AG04449 (cell line): ENCODE measurements around the gene VSIG8.

Experiments
- CTCF ChIA-PET: fragments of 350-600 bp; formaldehyde crosslinking; extraction: SDS; loops from one replicate; lab custom pipeline; 2021; ENCODE audit warnings: antibody characterized with exemption; lab: Yijun Ruan, JAX
- POLR2A ChIA-PET: fragments of 400-600, 350-600 bp; formaldehyde crosslinking; extraction: SDS; loops from one replicate; lab custom pipeline; 2020; ENCODE audit warnings: antibody characterized with exemption, inconsistent platforms; lab: Yijun Ruan, JAX
- DNase-seq: peaks from one replicate; pipeline ENCODE4 v3.0.0-alpha.2; 2010; ENCODE audit warnings: low read depth, low spot score
- H3K4me3 ChIP-seq: 2 replicates; pipeline ENCODE4 v1.5.1; 2011; ENCODE audit warnings: low read depth, mild to moderate bottlenecking, control low read depth, low read length
- CTCF ChIP-seq: IDR thresholded peaks from one replicate; pipeline ENCODE4 v1.5.1; 2011; ENCODE audit warnings: mild to moderate bottlenecking, moderate library complexity, low read length, control low read depth, inconsistent platforms; ENCODE audit not compliant: insufficient read depth; ENCODE audit errors: missing control alignments

VSIG8 gene

DNA sequence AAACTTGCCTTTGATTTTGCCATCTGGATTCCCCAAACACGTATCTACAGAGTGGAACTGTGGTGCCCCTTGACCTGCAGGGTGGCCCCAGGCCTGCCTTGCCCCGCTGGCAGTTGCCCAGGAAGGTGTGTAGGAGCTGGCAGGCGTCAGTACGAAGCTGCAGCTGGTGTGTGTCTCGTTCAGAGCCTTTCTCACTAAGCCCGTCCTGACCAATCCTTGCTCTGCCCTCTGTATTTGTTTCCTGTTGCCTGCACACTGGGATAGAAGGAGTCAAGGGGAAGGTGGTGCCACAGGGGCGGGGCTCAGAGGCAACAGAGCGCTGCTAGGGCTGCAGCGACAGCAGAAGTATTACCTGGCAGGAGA, 5.2 kb upstream of the VSIG8 start:
- DNase-seq = no peak
- ChIA-PET POLR2A (no interaction called here), CTCF (interaction anchor here (1.1 to 3.6 kb wide), 3 partner anchors 14 to 69 kb away, joined by 5 to 22 read pairs (median 5); no protein-coding TSS in a partner anchor)
- TF ChIP-seq CTCF = no peak
- H3K4me3 ChIP-seq = no peak overlapping the region

GRCh38 chr1:159866905-159867663, 4.6 kb upstream of the VSIG8 start:
- no peak for TF ChIP-seq CTCF
- no peak overlapping the region for H3K4me3 ChIP-seq
- ChIA-PET CTCF (interaction anchor here (1.1 to 3.6 kb wide), 4 partner anchors 13 to 140 kb away, joined by 3 to 22 read pairs (median 4); no protein-coding TSS in a partner anchor), POLR2A (no interaction called here)
- no peak for DNase-seq

DNA sequence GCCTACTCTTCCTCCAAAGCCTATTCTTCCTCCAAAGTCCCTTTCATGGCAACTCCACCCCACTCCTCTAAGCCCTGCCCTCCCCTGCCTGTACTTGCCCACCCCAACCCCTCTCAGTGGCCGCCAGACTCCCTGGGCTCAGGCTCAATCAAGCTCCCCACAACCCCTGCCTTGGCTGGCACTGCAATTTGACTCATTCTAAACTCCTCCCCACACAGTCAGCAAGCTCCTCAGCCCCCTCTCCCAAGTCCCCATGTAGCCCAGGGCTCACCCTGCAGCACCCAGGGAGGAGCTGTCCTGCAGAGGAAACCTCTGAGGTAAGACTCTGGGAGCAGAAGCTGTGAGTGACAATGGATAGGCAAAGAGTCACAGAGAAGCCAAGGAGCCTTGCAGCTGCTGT, 3.6 kb upstream of the VSIG8 start:
- TF ChIP-seq CTCF = no peak
- no peak for DNase-seq
- ChIA-PET CTCF (interaction anchor here (1.3 to 3.6 kb wide), 4 partner anchors 25 to 141 kb away, joined by 3 to 22 read pairs (median 4); no protein-coding TSS in a partner anchor), POLR2A (no interaction called here)
- no peak overlapping the region for H3K4me3 ChIP-seq

DNA sequence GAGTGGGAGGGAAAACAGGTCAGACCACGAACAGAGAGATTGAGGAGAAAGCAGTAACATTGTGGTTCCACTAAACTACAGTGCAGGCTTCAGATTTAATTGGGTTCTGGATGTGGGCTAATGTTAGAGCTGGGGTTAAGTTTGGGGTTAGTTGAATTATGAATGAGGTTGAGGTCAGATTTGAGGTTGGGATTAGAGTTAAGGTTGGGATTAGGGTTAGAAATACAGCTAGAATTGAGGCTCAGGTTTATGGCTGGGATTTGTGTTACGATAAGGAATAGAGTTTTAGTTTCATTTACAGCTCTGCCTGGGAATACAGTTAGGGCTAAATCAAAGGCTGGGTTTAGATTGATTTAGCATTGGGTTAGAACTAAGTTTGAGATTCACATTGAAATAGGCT, 1.8 kb upstream of the VSIG8 start:
- CTCF ChIA-PET = interaction anchor here (0.6 to 3.6 kb wide), 5 partner anchors 8 to 66 kb away, joined by 3 to 22 read pairs (median 3); no protein-coding TSS in a partner anchor

GRCh38 chr1:159862031-159862430, 426 bp downstream of the VSIG8 start:
- no peak for TF ChIP-seq CTCF
- POLR2A ChIA-PET = no interaction called here
- DNase-seq = no peak
- CTCF ChIA-PET = interaction anchor here (1.9 kb wide), 1 partner anchor 11 kb away, joined by 5 read pairs; no protein-coding TSS in a partner anchor
- H3K4me3 ChIP-seq = no peak overlapping the region

More for the DNA sequence above, 1.8 kb upstream of the VSIG8 start:
- no peak for DNase-seq
- POLR2A ChIA-PET = no interaction called here
- no peak for TF ChIP-seq CTCF
- H3K4me3 ChIP-seq = no peak overlapping the region

DNA sequence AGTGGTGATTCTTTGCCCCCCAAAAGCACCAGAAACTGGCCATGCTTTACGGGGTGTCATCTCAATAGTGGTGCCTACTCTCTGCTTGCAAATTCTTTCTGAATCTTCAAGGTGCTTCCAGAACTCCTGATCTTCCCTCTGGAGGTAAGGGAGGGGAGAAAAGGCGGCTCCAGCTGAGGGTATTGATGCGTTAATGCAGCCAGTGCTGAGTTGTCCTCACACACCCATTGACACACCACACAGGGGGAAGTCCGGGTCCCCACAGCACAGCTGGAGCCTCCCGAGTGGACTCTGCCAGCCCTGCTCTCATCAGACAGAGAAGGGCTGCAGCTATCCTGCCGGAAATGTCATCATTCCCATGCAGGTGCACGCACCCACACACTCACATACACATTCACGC, 1.2 kb downstream of the VSIG8 start:
- no peak for DNase-seq
- POLR2A ChIA-PET = no interaction called here
- TF ChIP-seq CTCF = no peak
- CTCF ChIA-PET = interaction anchor here (1.5 to 1.9 kb wide), 2 partner anchors 12 to 31 kb away, joined by 5 read pairs; no protein-coding TSS in a partner anchor
- no peak overlapping the region for H3K4me3 ChIP-seq
